Measurements from ENCODE around the gene GRN. TPM values are rescaled to one million over a fixed set of nuclear protein-coding genes. Genes with fewer than 3 reads are reported as not detected.

The GRN gene
- total and polyA plus RNA-seq, 8 donors: 31.8 to 644 (median 196) TPM

- WGBS, 5 donors: 79 to 97% (median 90%) methylated on average over 2 of the region's 2 CpGs
- peaks cover 0 to 81% (median 41%) of the 10 kb centered on the region in 3 donors for H3K27me3 ChIP-seq
- H3K36me3 ChIP-seq: no peaks in the 10 kb centered on the region
- TF ChIP-seq POLR2AphosphoS5 (IDR thresholded peaks at IDR 0.05): no peak
- TF ChIP-seq POLR2A (IDR thresholded peaks at IDR 0.05): no peak
- TF ChIP-seq EP300 (IDR thresholded peaks at IDR 0.05): no peak
- TF ChIP-seq CTCF (IDR thresholded peaks at IDR 0.05): no peak
- H3K4me1 ChIP-seq: peaks cover 22 to 32% (median 26%) of the 10 kb centered on the region in 4 donors
- H3K27ac ChIP-seq: no peak overlapping the region
- DNase-seq: no peak
- intact Hi-C loops (cut with DNase I; ENCODE audit: low total_unique reads): no loop called here
- H3K9me3 ChIP-seq: no peaks in the 10 kb centered on the region
- no peak overlapping the region for H3K4me3 ChIP-seq
Measured at GRCh38 chr17:44310188-44310587, 34.9 kb upstream of the GRN start.

DNA sequence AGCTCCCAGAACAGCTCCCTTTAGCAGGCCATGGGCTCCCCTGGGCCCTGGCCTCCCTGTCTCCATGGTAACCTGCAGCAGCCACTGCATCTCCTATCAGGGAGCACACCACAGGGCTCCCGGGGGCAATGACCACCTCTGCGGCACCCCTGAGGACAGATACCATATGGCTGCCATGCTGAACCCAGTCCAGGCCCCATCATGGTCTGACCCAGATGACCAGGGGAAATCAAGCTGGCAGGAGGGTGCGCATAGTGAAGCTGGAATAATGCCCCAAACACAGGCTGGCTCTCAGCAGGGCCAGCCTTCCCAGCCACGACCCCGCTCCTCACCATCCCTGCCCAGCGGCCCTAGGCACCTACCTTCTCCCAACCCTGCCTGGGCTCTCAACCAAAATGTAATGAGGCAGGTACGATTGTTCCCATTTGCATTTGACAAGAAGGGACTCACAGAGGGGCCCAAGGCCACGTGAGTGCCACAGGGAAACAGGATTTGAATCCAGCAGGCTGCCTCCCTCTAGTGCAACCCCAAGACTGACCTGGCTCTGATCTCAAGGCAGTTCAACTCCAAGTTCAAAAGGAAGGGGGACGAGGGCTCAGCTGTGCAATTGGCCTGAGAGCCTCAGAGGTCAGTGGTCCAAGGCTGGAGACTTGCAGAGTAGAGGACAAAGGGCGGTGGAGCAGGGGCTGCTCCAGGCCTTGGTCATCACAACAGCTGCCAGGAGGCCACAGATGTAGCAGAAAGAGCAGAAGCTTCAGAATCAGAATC, 34.3 kb upstream of the GRN start:
- Histone ChIP-seq H3K36me3 (no peaks in the 10 kb centered on the region), H3K27ac (no peak overlapping the region), H3K27me3 (peaks cover 6 to 81% (median 42%) of the 10 kb centered on the region in 3 donors), H3K4me3 (no peak overlapping the region), H3K9me3 (no peaks in the 10 kb centered on the region), H3K4me1 (peaks cover 28 to 38% (median 32%) of the 10 kb centered on the region in 4 donors)
- 63 to 71% (median 68%) methylated on average over 9 to 10 of the region's 10 CpGs for WGBS, 5 donors
- intact Hi-C loops (cut with DNase I; ENCODE audit: low total_unique reads): no loop called here
- no peak for TF ChIP-seq CTCF (IDR thresholded peaks at IDR 0.05)
- no peak for DNase-seq

- Histone ChIP-seq H3K27me3 (peaks cover 12 to 81% (median 51%) of the 10 kb centered on the region in 3 donors), H3K9me3 (no peaks in the 10 kb centered on the region), H3K36me3 (no peaks in the 10 kb centered on the region), H3K27ac (no peak overlapping the region), H3K4me3 (no peak overlapping the region), H3K4me1 (peaks cover 28 to 40% (median 35%) of the 10 kb centered on the region in 4 donors)
- intact Hi-C loops (cut with DNase I; ENCODE audit: low total_unique reads): no loop called here
- TF ChIP-seq CTCF (IDR thresholded peaks at IDR 0.05): no peak
- no peak for TF ChIP-seq POLR2AphosphoS5 (IDR thresholded peaks at IDR 0.05)
- no peak for TF ChIP-seq EP300 (IDR thresholded peaks at IDR 0.05)
- TF ChIP-seq POLR2A (IDR thresholded peaks at IDR 0.05): no peak
- DNase-seq: no peak
- WGBS, 5 donors: 62 to 89% (median 68%) methylated on average over 1 to 5 of the region's 5 CpGs
Measured at GRCh38 chr17:44311562-44312181, 33.4 kb upstream of the GRN start.

- TF ChIP-seq POLR2AphosphoS5 (IDR thresholded peaks at IDR 0.05): no peak
- no peak for TF ChIP-seq EP300 (IDR thresholded peaks at IDR 0.05)
- TF ChIP-seq CTCF (IDR thresholded peaks at IDR 0.05): no peak
- no peak for TF ChIP-seq POLR2A (IDR thresholded peaks at IDR 0.05)
- intact Hi-C loops (cut with DNase I; ENCODE audit: low total_unique reads): no loop called here
- Histone ChIP-seq H3K9me3 (no peaks in the 10 kb centered on the region), H3K4me1 (peaks cover 27 to 35% (median 31%) of the 10 kb centered on the region in 4 donors), H3K27ac (no peak overlapping the region), H3K27me3 (peaks cover 12 to 81% (median 48%) of the 10 kb centered on the region in 3 donors), H3K36me3 (no peaks in the 10 kb centered on the region), H3K4me3 (no peak overlapping the region)
- 51 to 65% (median 65%) methylated on average over 17 of the region's 17 CpGs for WGBS, 5 donors
- DNase-seq: no peak
Measured at GRCh38 chr17:44312396-44313104, 32.6 kb upstream of the GRN start.
